HG03139 (cell line): ENCODE data around the gene LRRC8D.

Source experiments
- ATAC-seq: cut with Tn5 transposase; IDR thresholded peaks from one replicate; pipeline ENCODE4 v1.9.1; 2021; ENCODE audit not compliant: unreplicated experiment

The LRRC8D gene

GRCh38 chr1:89890085-89890752 lies 69.4 kb downstream of the LRRC8D start:
- no peak for ATAC-seq

- ATAC-seq, result no peak
These were observed 72.0 kb downstream of the LRRC8D start for GRCh38 chr1:89892816-89893215.

- no peak for ATAC-seq
These were observed 73.7 kb downstream of the LRRC8D start for GRCh38 chr1:89894210-89895201.

- no peak for ATAC-seq
These were observed 75.5 kb downstream of the LRRC8D start for GRCh38 chr1:89896105-89896942.

GRCh38 chr1:89897347-89898133 lies 76.7 kb downstream of the LRRC8D start:
- ATAC-seq, result no peak

- no peak for ATAC-seq
These were observed 77.3 kb downstream of the LRRC8D start for GRCh38 chr1:89898150-89898549.

- no peak for ATAC-seq
These were observed 78.1 kb downstream of the LRRC8D start for GRCh38 chr1:89898695-89899470.

- no peak for ATAC-seq
These were observed 79.5 kb downstream of the LRRC8D start for GRCh38 chr1:89900323-89900722.

GRCh38 chr1:89900791-89901708 lies 80.2 kb downstream of the LRRC8D start:
- ATAC-seq, result no peak

- ATAC-seq, result no peak
These were observed 81.3 kb downstream of the LRRC8D start for GRCh38 chr1:89901957-89902669.

- ATAC-seq, result no peak
These were observed 82.7 kb downstream of the LRRC8D start for GRCh38 chr1:89903550-89903949.

GRCh38 chr1:89904219-89904980 lies 83.6 kb downstream of the LRRC8D start:
- ATAC-seq, result no peak

GRCh38 chr1:89905395-89906058 lies 84.7 kb downstream of the LRRC8D start:
- ATAC-seq, result no peak

- ATAC-seq, result no peak
These were observed 85.3 kb downstream of the LRRC8D start for GRCh38 chr1:89906088-89906487.

GRCh38 chr1:89907727-89908212 lies 86.9 kb downstream of the LRRC8D start:
- no peak for ATAC-seq

GRCh38 chr1:89908273-89908671 lies 87.4 kb downstream of the LRRC8D start:
- ATAC-seq, result no peak
